Activated B cell treated with CpG ODN at 0.5 μM for 24 hours (primary cell): ENCODE results near the gene INTS6. TPM values are rescaled to one million over a fixed set of nuclear protein-coding genes. Genes with fewer than 3 reads are reported as not detected.

Experiments
- ATAC-seq: fragments of 200-7000 bp; cut with Tn5 transposase; one replicate; pipeline ENCODE4 v1.10.0; 2021; ENCODE audit warnings: low read depth, mild to moderate bottlenecking, moderate library complexity
- CTCF ChIA-PET: fragments of 350-600 bp; sonication (Branson Sonifier 250); formaldehyde crosslinking; loops from one replicate; lab custom pipeline; 2021; ENCODE audit warnings: antibody characterized with exemption; lab: Charles Lee
- POLR2A ChIA-PET: fragments of 350-600 bp; sonication (Branson Sonifier 250); formaldehyde crosslinking; loops from one replicate; lab custom pipeline; 2021; ENCODE audit warnings: antibody characterized with exemption; lab: Charles Lee
- DNase-seq: peaks from one replicate; pipeline ENCODE4 v3.0.0; 2022
- H3K27ac Mint-ChIP-seq: one replicate; pipeline ENCODE4 v1.8.0; 2020; ENCODE audit warnings: mixed read lengths
- H3K27me3 Mint-ChIP-seq: one replicate; pipeline ENCODE4 v1.8.0; 2021; ENCODE audit warnings: mixed read lengths
- H3K36me3 Mint-ChIP-seq: one replicate; pipeline ENCODE4 v1.8.0; 2021; ENCODE audit warnings: low read depth, mixed read lengths
- H3K4me1 Mint-ChIP-seq: one replicate; pipeline ENCODE4 v1.8.0; 2021; ENCODE audit warnings: mixed read lengths
- H3K4me3 Mint-ChIP-seq: one replicate; pipeline ENCODE4 v1.8.0; 2020; ENCODE audit warnings: mild to moderate bottlenecking, mixed read lengths
- H3K9me3 Mint-ChIP-seq: one replicate; pipeline ENCODE4 v1.8.0; 2020; ENCODE audit warnings: mixed read lengths
- CTCF ChIP-seq: fragments of 200-600 bp; IDR thresholded peaks from one replicate; pipeline ENCODE4 v1.8.0; 2022; ENCODE audit warnings: antibody characterized with exemption, mild to moderate bottlenecking
- intact Hi-C: fragments of 100-400 bp; cut with micrococcal nuclease; formaldehyde crosslinking; loops from one replicate; pipeline ENCODE4 v1.15.1; 2024
- total RNA-seq: library from RNA; stranded (reverse); gene quantifications from 2 replicates; pipeline ENCODE4 v1.2.3, GENCODE V29; 2022

Gene INTS6
- total RNA-seq, 1 donor from 2014 or later: 68.7 TPM

- no peak for TF ChIP-seq CTCF
- intact Hi-C loops: no loop called here
- H3K4me3 Mint-ChIP-seq: no peak overlapping the region
- ChIA-PET POLR2A (no interaction called here), CTCF (no interaction called here)
- ATAC-seq (no peak), DNase-seq (no peak)
- H3K9me3 Mint-ChIP-seq: no peaks in the 10 kb centered on the region
- H3K27ac Mint-ChIP-seq: no peak overlapping the region
- H3K4me1 Mint-ChIP-seq: peaks cover 41% of the 10 kb centered on the region
- no peaks in the 10 kb centered on the region for H3K27me3 Mint-ChIP-seq
- H3K36me3 Mint-ChIP-seq: peaks cover 32% of the 10 kb centered on the region
These were observed 47.7 kb downstream of the INTS6 start for GRCh38 chr13:51405176-51405575.

- peaks cover 36% of the 10 kb centered on the region for H3K4me1 Mint-ChIP-seq
- ATAC-seq: no peak
These were observed 55.4 kb downstream of the INTS6 start for GRCh38 chr13:51397262-51397941.

GRCh38 chr13:51396352-51396751, 56.5 kb downstream of the INTS6 start:
- ATAC-seq (peak; percentile 68), DNase-seq (no peak)
- ChIA-PET POLR2A (no interaction called here), CTCF (no interaction called here)
- H3K9me3 Mint-ChIP-seq: no peaks in the 10 kb centered on the region
- peak overlapping the region; percentile 67 for H3K27ac Mint-ChIP-seq
- intact Hi-C loops: loop anchor here (2.0 kb wide), 1 partner anchor 14 kb away; no protein-coding TSS in a partner anchor
- H3K4me3 Mint-ChIP-seq: no peak overlapping the region
- peaks cover 39% of the 10 kb centered on the region for H3K36me3 Mint-ChIP-seq
- H3K4me1 Mint-ChIP-seq: peaks cover 36% of the 10 kb centered on the region
- no peak for TF ChIP-seq CTCF
- H3K27me3 Mint-ChIP-seq: no peaks in the 10 kb centered on the region

More at GRCh38 chr13:51397262-51397941, 55.4 kb downstream of the INTS6 start:
- Mint-ChIP-seq H3K9me3 (no peaks in the 10 kb centered on the region), H3K36me3 (peaks cover 36% of the 10 kb centered on the region), H3K4me3 (no peak overlapping the region), H3K27me3 (no peaks in the 10 kb centered on the region), H3K27ac (peak overlapping the region; percentile 6)
- TF ChIP-seq CTCF: no peak
- intact Hi-C loops: loop anchor here (2.0 kb wide), 1 partner anchor 13 kb away; no protein-coding TSS in a partner anchor
- DNase-seq: no peak
- ChIA-PET CTCF (no interaction called here), POLR2A (no interaction called here)

GRCh38 chr13:51394724-51395123, 58.1 kb downstream of the INTS6 start:
- no peak overlapping the region for H3K4me3 Mint-ChIP-seq
- CTCF ChIA-PET: interaction anchor here (1.2 kb wide), 1 partner anchor 403 kb away, joined by 4 read pairs; no protein-coding TSS in a partner anchor
- POLR2A ChIA-PET: no interaction called here
- H3K4me1 Mint-ChIP-seq: peaks cover 27% of the 10 kb centered on the region
- peaks cover 31% of the 10 kb centered on the region for H3K36me3 Mint-ChIP-seq
- no peaks in the 10 kb centered on the region for H3K9me3 Mint-ChIP-seq
- intact Hi-C loops: no loop called here
- TF ChIP-seq CTCF: no peak
- no peak overlapping the region for H3K27ac Mint-ChIP-seq
- DNase-seq: no peak
- H3K27me3 Mint-ChIP-seq: no peaks in the 10 kb centered on the region
- ATAC-seq: no peak

GRCh38 chr13:51385114-51385513, 67.7 kb downstream of the INTS6 start:
- ChIA-PET POLR2A (no interaction called here), CTCF (no interaction called here)
- no peak overlapping the region for H3K27ac Mint-ChIP-seq
- no peaks in the 10 kb centered on the region for H3K9me3 Mint-ChIP-seq
- peaks cover 39% of the 10 kb centered on the region for H3K36me3 Mint-ChIP-seq
- H3K27me3 Mint-ChIP-seq: no peaks in the 10 kb centered on the region
- no peak overlapping the region for H3K4me3 Mint-ChIP-seq
- intact Hi-C loops: loop anchor here (5.0 kb wide), 1 partner anchor 37 kb away; no protein-coding TSS in a partner anchor
- no peak for TF ChIP-seq CTCF
- H3K4me1 Mint-ChIP-seq: peaks cover 3% of the 10 kb centered on the region
- DNase-seq: no peak
- ATAC-seq: no peak
